HEK293T (cell line): ENCODE results near the gene RGS16.

Experiments
- BHLHE40 ChIP-seq: fragments of 450-650 bp; IDR thresholded peaks from 2 replicates; pipeline ENCODE4 v1.6.1; 2016; ENCODE audit warnings: mild to moderate bottlenecking, moderate library complexity, borderline replicate concordance
- FOXK2 ChIP-seq: fragments of 450-650 bp; IDR thresholded peaks from 2 replicates; pipeline ENCODE4 v1.6.1; 2016; ENCODE audit warnings: mild to moderate bottlenecking
- FOXM1 ChIP-seq: fragments of 450-650 bp; IDR thresholded peaks from 2 replicates; pipeline ENCODE4 v1.6.1; 2017; ENCODE audit warnings: mild to moderate bottlenecking, borderline replicate concordance
- HDGF ChIP-seq: fragments of 450-650 bp; IDR thresholded peaks from 2 replicates; pipeline ENCODE4 v1.6.1; 2017; ENCODE audit warnings: antibody characterized with exemption, borderline replicate concordance

GRCh38 chr1:182608845-182609610 lies 4.8 kb upstream of the RGS16 start:
- TF ChIP-seq BHLHE40 (no peak), FOXK2 (no peak), FOXM1 (no peak), HDGF (no peak)
